ENCODE results near the gene MYCBP2.
"Not testable (repeated sequence)": the region's sequence is repeated elsewhere in the genome, so short reads cannot be mapped to it uniquely, and the experiment has no call there.

Gene MYCBP2, protein sequence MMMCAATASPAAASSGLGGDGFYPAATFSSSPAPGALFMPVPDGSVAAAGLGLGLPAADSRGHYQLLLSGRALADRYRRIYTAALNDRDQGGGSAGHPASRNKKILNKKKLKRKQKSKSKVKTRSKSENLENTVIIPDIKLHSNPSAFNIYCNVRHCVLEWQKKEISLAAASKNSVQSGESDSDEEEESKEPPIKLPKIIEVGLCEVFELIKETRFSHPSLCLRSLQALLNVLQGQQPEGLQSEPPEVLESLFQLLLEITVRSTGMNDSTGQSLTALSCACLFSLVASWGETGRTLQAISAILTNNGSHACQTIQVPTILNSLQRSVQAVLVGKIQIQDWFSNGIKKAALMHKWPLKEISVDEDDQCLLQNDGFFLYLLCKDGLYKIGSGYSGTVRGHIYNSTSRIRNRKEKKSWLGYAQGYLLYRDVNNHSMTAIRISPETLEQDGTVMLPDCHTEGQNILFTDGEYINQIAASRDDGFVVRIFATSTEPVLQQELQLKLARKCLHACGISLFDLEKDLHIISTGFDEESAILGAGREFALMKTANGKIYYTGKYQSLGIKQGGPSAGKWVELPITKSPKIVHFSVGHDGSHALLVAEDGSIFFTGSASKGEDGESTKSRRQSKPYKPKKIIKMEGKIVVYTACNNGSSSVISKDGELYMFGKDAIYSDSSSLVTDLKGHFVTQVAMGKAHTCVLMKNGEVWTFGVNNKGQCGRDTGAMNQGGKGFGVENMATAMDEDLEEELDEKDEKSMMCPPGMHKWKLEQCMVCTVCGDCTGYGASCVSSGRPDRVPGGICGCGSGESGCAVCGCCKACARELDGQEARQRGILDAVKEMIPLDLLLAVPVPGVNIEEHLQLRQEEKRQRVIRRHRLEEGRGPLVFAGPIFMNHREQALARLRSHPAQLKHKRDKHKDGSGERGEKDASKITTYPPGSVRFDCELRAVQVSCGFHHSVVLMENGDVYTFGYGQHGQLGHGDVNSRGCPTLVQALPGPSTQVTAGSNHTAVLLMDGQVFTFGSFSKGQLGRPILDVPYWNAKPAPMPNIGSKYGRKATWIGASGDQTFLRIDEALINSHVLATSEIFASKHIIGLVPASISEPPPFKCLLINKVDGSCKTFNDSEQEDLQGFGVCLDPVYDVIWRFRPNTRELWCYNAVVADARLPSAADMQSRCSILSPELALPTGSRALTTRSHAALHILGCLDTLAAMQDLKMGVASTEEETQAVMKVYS (N-terminal part only)

DNA sequence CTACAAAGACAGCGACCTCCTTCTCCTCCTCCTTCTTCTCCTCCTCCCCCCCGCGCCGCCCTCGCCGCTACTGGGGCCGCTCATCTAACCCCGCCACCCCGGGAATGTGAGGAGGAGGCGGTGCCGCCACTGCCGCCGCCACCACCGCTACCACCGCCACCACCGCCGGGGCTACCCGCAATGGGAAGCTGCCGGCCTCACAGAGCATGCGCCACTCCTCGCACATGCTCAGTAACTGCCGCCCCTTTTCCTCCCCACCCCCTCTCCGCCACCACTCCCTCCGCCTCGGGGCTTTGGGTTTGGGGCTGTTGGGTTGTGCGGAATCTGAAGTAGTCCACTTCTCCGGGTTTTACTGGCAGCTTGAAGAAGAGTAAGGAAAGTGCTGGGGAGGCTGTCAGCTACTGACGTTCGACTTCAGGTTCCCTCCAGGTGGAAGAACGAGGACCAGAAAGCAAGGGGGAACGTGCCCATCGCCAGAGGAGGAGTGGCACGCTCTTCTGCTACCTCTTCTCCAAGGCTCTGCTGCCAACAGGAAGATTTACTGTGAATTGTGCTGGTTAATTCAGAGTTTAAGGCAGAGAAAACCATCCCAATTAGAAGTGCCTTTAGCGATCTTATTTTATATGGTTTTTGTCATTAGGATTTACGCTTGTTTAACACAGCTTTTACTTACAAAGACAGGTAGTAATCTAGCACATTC is at the start of gene MYCBP2:
TSS of gene MYCBP2 (minus strand) at position 190 of the 700 bp plus-strand sequence. CDS start 319 bp downstream, outside the sequence.
- peak; percentile 98 to 99 for DNase-seq (ENCODE audit: low read depth in 2 of 2)

DNA sequence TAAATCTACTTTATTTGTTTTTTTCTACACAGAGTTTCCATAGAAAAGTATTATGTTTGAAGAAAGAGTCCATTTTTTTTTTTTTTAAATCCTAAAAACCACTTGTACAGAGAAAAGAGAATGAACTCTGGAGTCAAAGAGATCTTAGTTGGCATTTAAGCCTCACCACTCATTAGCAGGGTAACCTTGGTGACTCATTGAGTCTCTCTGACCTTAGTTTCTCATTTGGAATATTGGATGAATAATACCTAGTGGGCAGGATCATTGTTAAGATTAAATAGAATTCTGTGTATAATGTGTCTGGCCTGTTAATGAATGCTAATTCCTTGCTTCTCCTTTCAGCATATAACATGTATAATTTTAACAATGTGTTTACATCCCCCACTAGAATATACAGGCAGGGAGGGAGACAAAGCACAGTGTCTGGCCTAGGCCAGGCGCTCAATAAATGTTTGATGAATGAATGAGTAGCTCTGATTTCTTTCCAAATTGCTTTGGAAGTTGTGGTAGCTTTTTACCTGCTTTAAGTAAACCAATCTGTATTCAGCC is 48.7 kb upstream of the MYCBP2 start:
- no peak for DNase-seq (ENCODE audit: low read depth in 2 of 2)

DNA sequence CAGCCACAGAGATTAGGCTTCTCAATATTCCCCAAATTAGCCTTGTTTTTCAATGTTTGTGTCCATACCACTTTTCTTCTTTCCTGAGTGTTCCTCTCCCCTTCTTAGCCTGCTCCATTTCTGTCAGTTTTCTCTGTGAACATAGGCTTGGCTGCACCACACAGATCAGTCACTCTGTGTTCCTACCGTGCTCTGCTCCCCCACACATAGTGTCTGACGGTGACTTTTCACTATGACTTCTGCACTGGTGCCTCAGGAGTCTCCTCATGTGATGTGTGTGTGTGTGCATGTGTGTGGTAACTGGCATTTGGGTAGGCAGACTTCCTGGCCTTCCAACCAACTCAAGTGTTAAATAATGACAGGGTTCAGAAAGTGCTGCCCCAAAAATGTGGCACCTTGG is 47.9 kb upstream of the MYCBP2 start:
- no peak for DNase-seq (ENCODE audit: low read depth in 2 of 2)

DNA sequence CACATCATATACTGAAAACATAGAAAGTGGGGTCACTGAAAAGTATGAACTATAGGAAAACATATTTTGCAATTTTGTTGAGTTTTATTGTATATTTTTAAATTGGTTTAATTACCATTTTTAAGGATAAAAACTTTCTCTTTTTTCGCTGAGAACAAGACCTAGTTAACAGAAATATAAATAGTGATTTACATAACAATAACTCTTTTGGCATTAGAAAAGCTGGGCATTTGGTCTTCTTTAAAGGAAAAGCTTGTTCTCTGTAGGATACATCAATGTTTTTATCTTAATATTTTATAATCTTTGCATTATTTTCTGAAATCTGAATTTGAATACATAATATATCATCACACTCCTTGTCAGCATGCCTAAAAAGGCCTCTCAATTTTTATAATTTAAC is 47.4 kb upstream of the MYCBP2 start:
- no peak for DNase-seq (ENCODE audit: low read depth in 2 of 2)

DNA sequence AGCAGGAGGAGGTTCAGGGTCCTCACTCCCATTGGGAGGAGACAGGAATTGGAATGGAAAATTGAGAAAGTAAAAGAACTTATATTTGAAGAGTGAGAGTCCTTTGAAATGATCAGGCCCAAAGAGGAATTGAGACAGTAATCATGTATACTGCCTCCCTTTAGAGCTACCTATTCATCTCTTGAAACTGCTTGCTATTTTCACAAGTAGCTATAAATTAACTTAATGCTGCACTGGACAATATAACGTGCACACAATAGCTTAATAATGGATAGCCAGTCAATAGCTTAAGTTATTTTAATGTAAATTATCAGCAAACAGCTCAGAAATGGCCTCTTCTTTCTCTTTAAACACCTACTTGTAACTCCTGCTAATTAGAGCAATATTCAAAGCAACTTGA is 46.6 kb upstream of the MYCBP2 start:
- DNase-seq (ENCODE audit: low read depth in 2 of 2) = no peak

DNA sequence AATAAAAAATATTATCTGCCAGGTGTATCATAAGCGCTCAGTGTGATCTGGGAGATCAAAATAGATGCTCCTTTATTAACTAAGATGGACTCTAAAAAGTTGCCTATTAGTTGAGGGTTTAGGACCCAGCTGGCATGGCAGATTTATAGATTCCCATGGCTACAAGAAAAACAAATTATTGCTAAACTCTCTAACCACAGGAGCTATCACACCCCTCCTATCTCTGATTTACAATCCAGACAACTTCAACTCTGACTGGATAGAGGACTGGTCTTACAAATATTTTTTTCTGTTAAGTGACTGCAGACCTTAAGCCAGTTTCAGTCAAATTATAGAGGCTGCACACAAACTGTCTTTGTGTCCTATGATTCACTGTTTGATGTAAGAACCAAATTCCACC is 45.4 kb upstream of the MYCBP2 start:
- no peak for DNase-seq (ENCODE audit: low read depth in 2 of 2)

DNA sequence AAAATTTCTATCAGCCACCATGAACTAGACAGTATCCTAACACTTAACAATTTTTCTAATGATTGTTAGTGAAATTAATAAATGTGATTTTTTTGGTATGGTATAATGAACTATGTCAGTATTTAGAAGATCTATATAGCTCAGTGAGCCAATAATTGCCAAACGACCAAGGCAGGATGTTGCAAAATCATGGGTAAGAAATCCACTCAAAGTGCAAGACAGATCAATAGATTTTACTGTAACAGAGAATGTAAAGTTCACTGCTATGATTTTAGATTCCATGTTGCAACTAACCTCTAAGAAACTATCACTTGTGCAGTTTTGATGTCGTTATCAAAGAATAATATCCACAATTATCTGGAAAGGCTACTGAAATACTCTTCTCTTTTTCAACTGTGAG is 44.0 kb upstream of the MYCBP2 start:
- no peak for DNase-seq (ENCODE audit: low read depth in 2 of 2)

DNA sequence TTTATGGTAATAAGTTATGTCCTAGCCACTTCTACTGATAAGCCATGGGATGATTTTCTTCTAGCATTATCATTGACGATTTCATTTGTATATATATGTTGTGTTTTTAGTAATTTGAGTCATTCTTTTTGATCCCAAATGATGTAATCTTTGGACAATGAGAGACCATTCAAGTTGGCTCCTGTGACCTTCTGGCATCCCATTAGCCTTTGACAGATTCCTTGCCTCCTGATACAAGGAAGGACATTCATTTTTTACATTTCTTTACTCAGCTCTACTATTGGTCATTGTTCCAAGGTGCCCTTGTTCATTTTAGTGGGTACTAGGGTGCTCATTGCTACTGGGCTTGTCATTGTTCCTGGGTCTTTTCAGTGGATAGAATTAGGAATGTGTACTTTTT is 35.3 kb upstream of the MYCBP2 start:
- DNase-seq (ENCODE audit: low read depth in 2 of 2) = no peak

DNA sequence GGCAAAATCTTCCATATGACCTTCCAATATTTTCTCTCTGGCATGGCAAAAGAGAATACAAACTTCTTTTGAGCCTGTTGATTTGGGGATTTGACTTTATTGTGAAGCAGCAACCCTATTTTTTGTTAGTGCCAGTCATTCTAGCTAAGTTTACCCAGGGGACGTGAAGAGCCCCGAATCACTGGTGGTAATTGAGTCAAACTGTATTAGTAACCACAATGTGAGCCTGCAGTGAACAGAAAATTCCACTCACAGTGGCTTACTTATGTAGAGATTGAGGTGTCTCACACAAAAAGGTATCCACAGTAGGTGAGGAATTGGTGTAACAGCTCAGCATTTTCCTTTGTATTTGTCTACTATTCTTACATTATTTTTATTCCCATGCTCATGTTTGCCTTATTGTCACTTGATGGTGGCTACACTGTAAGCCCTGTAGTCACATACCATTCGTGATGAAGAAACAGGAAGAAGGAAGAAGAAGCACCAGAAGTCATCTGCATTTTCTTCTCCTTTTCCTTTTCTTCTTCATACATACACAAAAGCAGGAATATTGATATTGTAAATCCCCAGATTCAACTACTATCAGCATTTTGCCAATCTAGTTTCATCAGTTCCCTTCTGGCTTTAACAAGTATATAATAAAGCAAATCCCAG is 33.3 kb upstream of the MYCBP2 start:
- no peak for DNase-seq (ENCODE audit: low read depth in 2 of 2)

DNA sequence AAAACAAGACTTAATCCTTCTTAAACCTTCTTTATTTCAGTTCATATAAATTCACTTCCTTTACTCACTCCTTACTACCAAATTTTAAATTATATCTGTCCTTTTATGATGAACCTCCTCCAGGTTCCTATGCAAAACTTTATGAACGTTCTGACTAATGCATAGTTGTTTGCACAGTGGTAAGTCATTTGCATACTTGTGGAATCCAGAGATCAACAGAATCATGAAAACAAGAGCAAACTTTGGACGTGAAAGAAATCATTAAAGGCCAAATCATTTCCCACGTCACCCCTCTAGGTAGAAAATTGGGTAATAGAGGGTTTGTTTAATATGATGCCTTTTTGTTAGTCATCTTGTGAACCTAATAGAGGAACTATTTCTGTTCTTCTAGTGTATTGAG is 32.3 kb upstream of the MYCBP2 start:
- DNase-seq (ENCODE audit: low read depth in 2 of 2) = no peak

DNA sequence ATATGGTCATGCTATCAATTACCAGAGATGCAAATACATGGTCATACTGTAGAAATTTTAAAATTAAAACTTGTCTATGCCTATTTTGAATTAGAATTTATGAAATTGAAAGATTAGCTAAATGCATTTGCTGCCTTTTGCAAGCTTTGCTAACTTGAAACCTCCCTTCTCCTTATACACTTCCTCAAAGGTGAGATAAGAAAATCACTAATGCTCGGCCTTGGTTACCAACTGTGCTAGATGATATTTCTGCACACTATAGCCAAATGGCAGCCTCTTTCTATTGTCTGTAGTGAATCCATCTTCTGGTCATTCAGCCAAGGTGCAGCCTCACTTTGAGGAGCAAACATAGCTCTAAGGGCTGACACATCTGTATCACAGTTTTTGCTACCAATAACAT is 31.1 kb upstream of the MYCBP2 start:
- no peak for DNase-seq (ENCODE audit: low read depth in 2 of 2)

DNA sequence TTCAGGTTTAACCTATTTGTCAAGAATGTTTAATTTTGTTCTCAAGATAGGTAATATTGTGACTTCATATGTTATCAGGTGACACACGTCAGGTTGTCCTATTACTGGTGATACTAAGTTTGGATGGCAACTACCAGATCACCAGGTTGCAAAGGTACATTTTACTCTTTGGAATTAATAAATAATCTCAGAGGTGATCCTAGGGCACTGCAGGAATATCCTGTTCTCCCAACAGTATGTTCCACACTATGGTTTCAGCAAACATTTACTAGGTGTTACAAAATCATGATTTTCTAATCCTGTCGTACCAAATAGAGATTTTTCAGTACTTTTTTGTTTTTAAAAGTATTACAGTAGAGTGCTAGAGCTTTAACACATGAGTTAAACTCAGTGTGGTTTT is 29.3 kb upstream of the MYCBP2 start:
- no peak for DNase-seq (ENCODE audit: low read depth in 2 of 2)

DNA sequence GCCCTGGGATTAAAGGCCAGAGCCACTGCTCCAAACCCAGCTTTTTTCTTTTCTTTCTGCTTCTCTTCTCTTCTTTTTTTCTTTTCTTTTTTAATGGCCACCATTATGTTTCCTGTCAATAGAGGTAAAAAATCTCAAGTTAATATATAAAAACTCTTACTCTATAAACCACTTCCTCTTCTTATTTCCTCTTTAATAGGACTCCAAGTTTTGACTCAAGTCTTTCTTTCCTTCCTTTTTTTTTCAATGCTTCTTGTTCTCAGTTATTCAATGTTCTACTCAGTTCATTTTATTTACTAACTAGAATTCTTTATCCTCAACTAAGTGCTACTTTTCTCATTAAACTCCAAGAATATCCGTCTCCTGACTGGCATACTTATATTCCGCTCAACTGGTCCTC is 27.1 kb upstream of the MYCBP2 start:
- DNase-seq (ENCODE audit: low read depth in 2 of 2) = no peak

DNA sequence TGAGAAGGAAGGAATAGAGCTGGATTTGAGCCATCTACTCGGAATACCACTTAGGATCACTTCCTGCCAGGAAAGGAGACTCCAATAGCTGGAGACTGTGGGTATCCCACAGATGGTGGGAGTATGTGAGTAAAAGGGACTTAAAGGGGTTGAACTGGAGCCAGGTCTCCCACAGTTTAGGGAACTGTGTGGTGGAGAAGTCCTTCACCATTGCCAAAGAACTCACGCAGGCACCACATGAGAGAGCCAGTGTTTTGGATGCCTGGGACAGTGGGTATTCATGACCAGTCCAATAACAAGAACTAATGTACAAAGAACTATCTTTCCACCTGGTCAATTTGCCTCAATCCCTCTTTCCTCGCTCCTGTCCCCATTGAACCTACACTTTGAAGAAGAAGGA is 24.4 kb upstream of the MYCBP2 start:
- DNase-seq (ENCODE audit: low read depth in 2 of 2) = no peak

DNA sequence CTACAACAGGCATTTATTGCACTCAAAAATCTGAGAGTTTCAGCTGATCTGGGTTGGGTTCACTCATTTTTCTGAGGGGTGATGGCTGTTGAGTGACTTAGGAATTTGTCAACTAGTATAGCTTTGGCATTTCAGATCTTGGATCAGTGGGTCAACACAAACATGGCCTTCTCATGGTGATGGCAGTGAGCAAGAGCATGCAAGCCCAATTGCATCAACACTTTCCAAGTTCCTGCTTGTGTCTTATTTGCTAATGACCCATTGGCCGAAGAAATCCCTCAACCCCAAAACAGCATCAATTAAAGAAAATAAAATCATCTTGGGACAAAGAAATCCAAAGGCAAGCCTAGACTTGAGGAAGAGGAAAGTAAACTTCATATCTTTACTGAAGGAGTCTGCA is 23.9 kb upstream of the MYCBP2 start:
- no peak for DNase-seq (ENCODE audit: low read depth in 2 of 2)

DNA sequence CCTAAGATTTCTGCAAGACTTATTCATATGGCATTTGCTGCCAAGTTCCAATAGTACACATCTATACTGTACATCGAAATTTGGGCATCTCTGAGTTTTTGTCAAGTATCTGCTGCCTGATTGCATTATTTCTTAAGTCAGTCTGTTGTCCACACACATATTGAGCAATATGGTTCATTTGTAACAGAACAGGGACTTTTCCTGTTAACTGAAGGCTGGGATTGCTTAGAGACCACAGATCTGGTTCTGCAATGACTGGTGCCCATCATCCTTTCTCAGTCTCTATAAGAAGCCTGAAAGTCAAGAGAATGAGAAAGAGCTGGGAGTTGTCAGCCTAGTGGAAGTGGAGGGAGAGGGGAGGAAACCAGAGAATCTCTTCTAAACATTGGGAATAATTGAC is 22.5 kb upstream of the MYCBP2 start:
- DNase-seq (ENCODE audit: low read depth in 2 of 2) = no peak

DNA sequence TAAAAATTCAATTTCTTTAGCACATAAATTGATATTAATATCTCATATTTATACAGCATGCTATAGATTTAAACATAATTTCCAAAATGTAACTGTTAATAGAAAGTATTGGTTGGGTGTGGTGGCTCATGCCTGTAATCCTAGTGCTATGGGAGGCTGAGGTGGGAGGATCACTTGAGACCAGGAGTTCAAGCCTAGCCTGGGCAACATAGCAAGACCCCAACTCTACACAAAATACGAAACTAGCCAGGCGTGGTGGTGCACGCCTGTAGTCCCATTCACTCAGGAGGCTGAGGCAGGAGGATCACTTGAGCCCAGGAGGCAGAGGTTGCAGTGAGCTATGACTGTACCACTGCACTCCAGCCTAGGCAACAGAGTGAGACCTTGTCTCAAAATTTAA is 20.5 kb upstream of the MYCBP2 start:
- not testable (repeated sequence) for DNase-seq (ENCODE audit: low read depth in 2 of 2)

DNA sequence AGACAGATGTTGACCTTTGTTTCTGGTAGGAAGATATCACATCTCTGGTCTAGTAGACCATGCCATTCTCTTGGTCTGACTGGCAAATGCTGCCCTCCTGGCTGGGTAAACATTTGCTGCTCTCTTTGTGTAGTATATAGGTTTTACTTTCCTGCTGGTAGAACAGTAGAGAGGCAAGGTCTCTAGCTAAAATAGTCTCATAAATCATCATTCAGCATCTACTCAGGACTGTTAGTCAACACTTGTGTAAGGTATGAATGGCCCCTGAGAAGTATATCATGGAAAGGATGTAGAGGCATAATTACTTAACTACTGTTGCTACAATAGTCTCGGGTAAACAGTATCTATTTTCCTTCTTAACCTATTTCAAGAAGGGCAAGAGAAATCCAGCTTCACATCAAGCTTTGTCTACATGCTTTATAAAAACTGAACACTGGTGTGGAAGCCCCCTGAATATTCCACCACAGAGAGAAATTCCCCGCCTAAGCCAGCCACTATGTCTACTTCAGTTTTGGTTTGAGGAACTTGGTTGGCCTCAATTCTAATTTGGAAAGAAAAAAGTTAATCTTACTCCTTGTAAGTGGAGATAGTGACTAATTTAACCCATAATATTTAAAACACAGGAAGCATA is 18.4 kb upstream of the MYCBP2 start:
- DNase-seq (ENCODE audit: low read depth in 2 of 2) = no peak

DNA sequence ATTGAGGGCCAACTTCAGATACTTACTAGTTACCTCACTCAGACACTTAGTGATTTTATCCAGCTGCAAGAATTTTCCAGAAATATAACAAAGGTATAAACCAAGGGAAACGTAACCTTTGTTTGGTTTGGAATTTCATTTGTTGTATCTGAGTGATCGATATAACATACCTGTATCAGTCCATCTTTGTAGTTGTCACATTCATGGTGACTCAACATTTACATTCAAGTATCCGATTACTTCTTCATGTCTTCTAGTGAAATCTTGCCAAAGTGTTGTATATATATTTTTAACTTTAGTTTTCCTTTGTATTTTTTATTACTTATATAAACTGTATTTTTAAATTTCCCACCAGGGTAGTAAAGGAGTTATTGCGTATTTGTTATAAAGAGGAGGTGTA is 16.9 kb upstream of the MYCBP2 start:
- DNase-seq (ENCODE audit: low read depth in 2 of 2) = no peak

DNA sequence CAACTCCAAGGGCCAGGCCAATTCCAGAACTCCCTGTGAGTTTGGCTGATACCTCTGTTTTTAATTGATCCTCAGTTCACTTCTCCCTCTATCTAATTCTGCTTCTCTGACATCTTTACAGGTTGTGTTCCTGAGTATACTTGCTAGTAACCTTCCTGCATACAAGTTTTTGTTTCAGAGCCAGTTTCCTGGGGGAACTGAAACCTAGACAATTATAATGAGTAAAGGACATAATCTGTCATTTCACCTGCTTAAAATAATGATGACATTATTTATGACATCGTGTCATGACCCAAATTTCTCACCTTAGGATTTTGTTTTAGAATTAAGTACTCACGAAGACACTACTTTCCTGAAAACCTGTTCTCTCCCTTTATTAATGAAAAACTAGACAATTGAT is 12.5 kb upstream of the MYCBP2 start:
- DNase-seq (ENCODE audit: low read depth in 2 of 2) = no peak
